ENCODE measurements around the gene TBK1.

The TBK1 gene

DNA sequence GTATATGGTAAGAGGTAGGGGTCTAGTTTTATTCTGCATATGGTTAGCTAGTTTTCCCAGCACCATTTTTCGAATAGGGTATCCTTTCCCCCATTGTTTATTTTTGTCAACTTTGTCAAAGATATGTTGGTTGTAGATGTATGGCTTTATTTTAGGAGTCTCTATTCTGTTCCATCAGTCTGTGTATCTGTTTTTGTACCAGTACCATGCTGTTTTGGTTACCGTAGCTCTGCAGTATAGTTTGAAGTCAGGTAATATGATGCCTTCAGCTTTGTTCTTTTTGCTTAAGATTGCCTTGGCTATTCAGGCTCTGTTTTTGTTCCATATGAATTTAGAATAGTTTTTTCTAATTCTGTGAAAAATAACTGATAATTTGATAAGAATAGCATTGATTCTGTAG, 24.9 kb downstream of the TBK1 start:
- no peak for DNase-seq (ENCODE audit: low spot score)
- TF ChIP-seq, protein P1, sequence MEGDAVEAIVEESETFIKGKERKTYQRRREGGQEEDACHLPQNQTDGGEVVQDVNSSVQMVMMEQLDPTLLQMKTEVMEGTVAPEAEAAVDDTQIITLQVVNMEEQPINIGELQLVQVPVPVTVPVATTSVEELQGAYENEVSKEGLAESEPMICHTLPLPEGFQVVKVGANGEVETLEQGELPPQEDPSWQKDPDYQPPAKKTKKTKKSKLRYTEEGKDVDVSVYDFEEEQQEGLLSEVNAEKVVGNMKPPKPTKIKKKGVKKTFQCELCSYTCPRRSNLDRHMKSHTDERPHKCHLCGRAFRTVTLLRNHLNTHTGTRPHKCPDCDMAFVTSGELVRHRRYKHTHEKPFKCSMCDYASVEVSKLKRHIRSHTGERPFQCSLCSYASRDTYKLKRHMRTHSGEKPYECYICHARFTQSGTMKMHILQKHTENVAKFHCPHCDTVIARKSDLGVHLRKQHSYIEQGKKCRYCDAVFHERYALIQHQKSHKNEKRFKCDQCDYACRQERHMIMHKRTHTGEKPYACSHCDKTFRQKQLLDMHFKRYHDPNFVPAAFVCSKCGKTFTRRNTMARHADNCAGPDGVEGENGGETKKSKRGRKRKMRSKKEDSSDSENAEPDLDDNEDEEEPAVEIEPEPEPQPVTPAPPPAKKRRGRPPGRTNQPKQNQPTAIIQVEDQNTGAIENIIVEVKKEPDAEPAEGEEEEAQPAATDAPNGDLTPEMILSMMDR (IDR thresholded peaks at IDR 0.05; ENCODE audit: extremely low read depth, missing control alignments): no peak

DNA sequence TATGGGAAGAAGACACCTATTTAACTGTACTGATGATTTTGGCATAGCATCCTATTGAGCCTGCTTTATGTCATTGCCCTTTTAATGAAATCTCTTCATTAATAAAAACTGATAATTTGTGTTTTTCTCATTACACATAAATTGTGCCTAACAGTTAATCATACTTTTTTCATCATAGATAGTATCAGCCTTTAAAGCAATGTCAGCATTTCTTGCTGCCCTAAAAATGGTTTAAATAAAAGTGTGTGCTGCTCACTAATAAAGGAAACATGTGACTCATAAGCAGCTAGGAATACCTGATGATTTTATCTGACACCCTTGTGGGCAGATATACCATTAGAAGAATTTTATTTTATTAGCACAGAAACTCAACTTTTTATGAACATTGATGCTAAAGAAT, 26.7 kb downstream of the TBK1 start:
- TF ChIP-seq, protein P1 (IDR thresholded peaks at IDR 0.05; ENCODE audit: extremely low read depth, missing control alignments): no peak
- no peak for DNase-seq (ENCODE audit: low spot score)

DNA sequence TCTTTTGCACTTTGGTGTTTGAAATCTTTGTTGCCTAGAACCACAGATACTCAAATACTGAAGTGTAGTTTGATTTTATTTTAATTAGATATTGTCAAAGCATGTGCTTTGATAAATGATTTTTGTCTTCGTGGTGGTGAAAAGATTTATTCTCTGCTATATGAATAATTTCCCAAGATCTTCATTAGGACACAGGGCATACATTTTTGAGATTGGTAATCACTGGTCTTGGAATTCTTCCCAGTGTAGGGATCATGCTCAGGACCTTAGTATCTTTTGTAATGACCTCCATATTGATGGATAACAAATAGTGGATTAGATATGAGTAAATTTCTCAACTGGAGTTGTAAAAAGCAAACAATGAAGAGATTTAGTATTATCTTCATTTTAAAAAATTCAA, 28.2 kb downstream of the TBK1 start:
- DNase-seq (ENCODE audit: low spot score): no peak
- TF ChIP-seq, protein P1 (IDR thresholded peaks at IDR 0.05; ENCODE audit: extremely low read depth, missing control alignments): no peak

DNA sequence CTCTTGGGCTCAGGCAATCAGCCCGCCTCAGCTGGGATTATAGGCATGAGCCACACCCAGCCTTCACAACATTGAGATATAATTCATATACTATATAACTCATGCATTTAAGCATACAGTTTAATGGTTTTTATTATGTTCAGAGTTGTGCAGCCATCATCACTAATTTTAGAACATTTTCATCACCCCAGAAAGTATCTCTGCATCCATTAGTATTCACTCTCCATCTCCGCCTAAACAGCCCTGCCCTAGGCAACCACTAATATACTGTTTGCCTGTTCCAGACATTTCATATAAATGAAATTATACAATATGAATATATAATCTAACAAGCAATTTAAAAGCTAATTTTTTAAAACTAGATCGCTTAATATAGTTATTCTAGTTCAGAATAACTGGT, 34.7 kb downstream of the TBK1 start:
- DNase-seq (ENCODE audit: low spot score): no peak
- TF ChIP-seq, protein P1 (IDR thresholded peaks at IDR 0.05; ENCODE audit: extremely low read depth, missing control alignments): no peak

DNA sequence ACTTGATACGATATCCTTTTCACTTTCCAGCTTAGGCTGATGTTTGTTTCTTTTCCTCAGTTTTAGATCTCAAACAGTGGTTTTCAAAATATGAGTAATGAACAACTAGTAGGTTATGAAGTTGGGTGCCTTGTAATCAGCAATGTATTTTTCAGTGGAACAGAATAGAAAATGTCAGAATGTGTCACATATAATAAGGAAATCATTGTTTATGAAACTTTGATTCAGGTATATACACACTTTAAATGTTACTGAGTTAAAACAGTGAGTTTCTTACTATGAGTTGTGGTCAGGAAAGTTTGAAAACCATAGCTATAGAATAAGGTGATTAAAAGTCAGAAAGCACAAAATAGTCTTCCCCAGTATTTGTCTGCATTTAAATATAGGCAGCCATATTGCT, 39.8 kb downstream of the TBK1 start:
- no peak for DNase-seq (ENCODE audit: low spot score)
- TF ChIP-seq, protein P1 (IDR thresholded peaks at IDR 0.05; ENCODE audit: extremely low read depth, missing control alignments): no peak

DNA sequence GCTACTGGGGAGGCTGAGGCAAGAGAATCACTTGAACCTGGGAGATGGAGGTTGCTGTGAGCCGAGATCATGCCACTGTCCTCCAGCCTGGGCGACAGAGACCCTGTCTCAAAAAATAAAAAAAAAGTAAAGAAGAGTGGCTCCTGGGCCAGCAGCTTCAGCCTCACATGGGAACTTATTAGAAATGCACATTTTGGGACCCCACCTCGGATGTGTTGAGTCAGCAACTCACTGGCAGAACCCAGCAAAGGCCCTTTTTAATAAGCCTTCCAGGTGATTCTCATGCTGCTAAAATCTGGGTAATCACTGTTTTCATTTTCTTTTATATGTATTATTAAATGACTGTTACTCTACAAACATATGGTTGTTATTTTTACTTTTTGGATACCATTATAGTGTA, 41.6 kb downstream of the TBK1 start:
- TF ChIP-seq, protein P1 (IDR thresholded peaks at IDR 0.05; ENCODE audit: extremely low read depth, missing control alignments): no peak
- no peak for DNase-seq (ENCODE audit: low spot score)

DNA sequence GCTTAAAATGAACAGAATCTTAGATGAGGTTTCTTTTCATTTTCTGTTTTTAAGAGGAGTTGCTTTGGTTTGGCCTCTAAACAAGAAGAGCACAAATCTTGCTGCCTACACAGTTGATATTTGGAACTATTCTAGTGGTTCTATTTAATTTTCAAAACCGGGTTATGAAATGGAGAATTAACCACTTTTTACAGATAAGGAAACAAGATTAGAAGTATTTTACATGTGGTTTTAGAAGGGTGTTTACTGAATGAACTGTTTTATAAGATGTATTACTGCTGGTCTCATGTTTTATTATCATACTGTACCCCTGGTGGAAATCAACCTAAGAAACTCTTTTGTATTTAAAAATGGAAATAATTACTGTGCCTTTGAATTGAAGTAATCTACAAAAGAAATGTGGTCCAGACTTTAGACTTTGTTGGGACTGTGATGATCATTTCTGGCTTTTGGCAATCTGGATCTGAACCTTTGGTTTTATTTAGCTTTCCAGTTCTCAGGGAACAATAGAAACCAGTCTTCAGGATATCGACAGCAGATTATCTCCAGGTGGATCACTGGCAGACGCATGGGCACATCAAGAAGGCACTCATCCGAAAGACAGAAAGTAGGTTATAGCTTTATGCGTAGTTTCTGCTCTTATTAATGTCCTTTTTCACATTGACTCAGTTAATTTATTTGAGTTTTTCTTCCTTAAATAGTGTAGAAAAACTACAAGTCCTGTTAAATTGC, 43.2 kb downstream of the TBK1 start:
- DNase-seq (ENCODE audit: low spot score): no peak
- TF ChIP-seq, protein P1 (IDR thresholded peaks at IDR 0.05; ENCODE audit: extremely low read depth, missing control alignments): no peak
